K562 (cell line): ENCODE results near the gene CRKL. TPM values are rescaled to one million over a fixed set of nuclear protein-coding genes. Genes with fewer than 3 reads are reported as not detected.

ENCODE experiments used
- ATAC-seq: fragments of 200-7000 bp; cut with Tn5 transposase; 3 replicates; pipeline ENCODE4 v1.9.1; 2020; ENCODE audit warnings: moderate library complexity
- BruUV-seq: library from RNA; stranded (reverse); fragments of 400-500 nt; replicated peaks from 2 replicates; lab custom pipeline; 2021; lab: Mats Ljungman, UMichigan
- CTCF ChIA-PET: fragments of 300-600 bp; formaldehyde crosslinking; extraction: SDS; loops from one replicate; lab custom pipeline; 2021; ENCODE audit warnings: low intra/inter-chr PET ratio; lab: Yijun Ruan, JAX
- POLR2A ChIA-PET: fragments of 300-600, 350-650 bp; sonication (Branson Sonifier 250); formaldehyde crosslinking; extraction: SDS; loops from one replicate; lab custom pipeline; 2021; ENCODE audit warnings: antibody characterized with exemption, inconsistent platforms; lab: Yijun Ruan, JAX
- DNase-seq, 4 experiments: peaks; one replicate each; pipeline versions ENCODE4 v3.0.0 to v3.0.0-alpha.2; 2011 to 2018; ENCODE audit warnings: low spot score in 3 of 4, mixed read lengths in 3 of 4; ENCODE audit errors: extremely low read depth in 1 of 4
- FAIRE-seq: peaks from 2 replicates; lab custom pipeline; 2011; peaks lifted over from hg19 to GRCh38; lab: Jason Lieb, UNC
- H2AFZ ChIP-seq: 2 replicates; pipeline ENCODE4 v1.6.0; 2011; ENCODE audit warnings: low read depth, low read length, control low read depth, inconsistent platforms
- H3K27ac ChIP-seq: fragments of 200-600 bp; 3 replicates; pipeline ENCODE4 v1.8.0; 2011; ENCODE audit warnings: low read depth, mild to moderate bottlenecking, control low read depth, inconsistent platforms, low read length, moderate library complexity, mixed read lengths; ENCODE audit errors: extremely low read depth
- H3K27me3 ChIP-seq, 2 experiments: fragments of 300-600 bp in 1 of 2; 2 replicates in 1 of 2; 3 replicates in 1 of 2; pipeline versions ENCODE4 v1.6.0 to v1.8.0; 2011; ENCODE audit warnings: inconsistent platforms in 2 of 2, low read length in 2 of 2, mild to moderate bottlenecking in 1 of 2, mixed read lengths in 1 of 2, moderate library complexity in 1 of 2; ENCODE audit not compliant: control insufficient read depth in 2 of 2, insufficient read depth in 2 of 2
- H3K36me3 ChIP-seq: fragments of 300-600 bp; 3 replicates; pipeline ENCODE4 v1.8.0; 2011; ENCODE audit warnings: mild to moderate bottlenecking, low read length, inconsistent platforms; ENCODE audit not compliant: control insufficient read depth, insufficient read depth
- H3K4me1 ChIP-seq, 2 experiments: fragments of 200-600 bp in 1 of 2; replicated peaks in 1 of 2; 2 replicates in 1 of 2; 3 replicates in 1 of 2; pipeline versions ENCODE4 v1.5.1 to v1.8.0; 2011; ENCODE audit warnings: inconsistent platforms in 2 of 2, low read length in 2 of 2, mild to moderate bottlenecking in 1 of 2, mixed read lengths in 1 of 2, moderate library complexity in 1 of 2; ENCODE audit not compliant: control insufficient read depth in 2 of 2, insufficient read depth in 2 of 2
- H3K4me2 ChIP-seq: 2 replicates; pipeline ENCODE4 v1.6.1; 2011; ENCODE audit warnings: low read length, control low read depth, inconsistent platforms, mixed read lengths; ENCODE audit not compliant: insufficient read depth
- H3K4me3 ChIP-seq: fragments of 200-600 bp; sonication (generic), shearing (Covaris generic); 2 replicates; pipeline ENCODE4 v1.5.1; 2016; ENCODE audit warnings: control low read depth, inconsistent platforms
- H3K79me2 ChIP-seq: fragments of 200-600 bp; 3 replicates; pipeline ENCODE4 v1.8.0; 2011; ENCODE audit warnings: low read length, inconsistent platforms; ENCODE audit not compliant: control insufficient read depth, insufficient read depth
- H3K9ac ChIP-seq, 2 experiments: 2 replicates each; pipeline versions ENCODE4 v1.6.0 to v1.6.1; 2011; ENCODE audit warnings: low read depth in 2 of 2, low read length in 2 of 2, control low read depth in 1 of 2, inconsistent platforms in 1 of 2, mild to moderate bottlenecking in 1 of 2, mixed read lengths in 1 of 2; ENCODE audit not compliant: insufficient read depth in 1 of 2
- H3K9me1 ChIP-seq: one replicate; pipeline ENCODE4 v1.6.0; 2011; ENCODE audit warnings: inconsistent platforms, mild to moderate bottlenecking, low read length, moderate library complexity; ENCODE audit not compliant: control insufficient read depth, insufficient read depth
- H3K9me3 ChIP-seq: replicated peaks from 2 replicates; pipeline ENCODE4 v1.5.1; 2011; ENCODE audit warnings: low read depth, low read length, inconsistent platforms; ENCODE audit not compliant: control insufficient read depth, insufficient read depth
- H4K20me1 ChIP-seq: replicated peaks from 2 replicates; pipeline ENCODE4 v1.6.1; 2011; ENCODE audit warnings: low read length, inconsistent platforms, mixed read lengths; ENCODE audit not compliant: control insufficient read depth, insufficient read depth
- CHCHD3 ChIP-seq: fragments of 250-450 bp; sonication (Bioruptor Pico); IDR thresholded peaks from 2 replicates; pipeline ENCODE4 v2.1.2; 2022; ENCODE audit warnings: mild to moderate bottlenecking
- CHD2 ChIP-seq: IDR thresholded peaks from 2 replicates; pipeline ENCODE4 v1.6.1; 2011; ENCODE audit warnings: low read depth, low read length
- JUNB ChIP-seq: fragments of 450-650 bp; formaldehyde crosslinking; conservative IDR thresholded peaks from 2 replicates; pipeline ENCODE4 v1.4.0; 2020; ENCODE audit warnings: mild to moderate bottlenecking
- NR4A1 ChIP-seq, 2 experiments: fragments of 250-450 bp in 1 of 2; fragments of 450-650 bp in 1 of 2; sonication (Bioruptor Pico) in 1 of 2; IDR thresholded peaks; 2 replicates each; pipeline versions ENCODE4 v1.4.0 to v1.6.1; 2016 to 2020; ENCODE audit warnings: mild to moderate bottlenecking in 2 of 2, missing compliant biosample characterization in 1 of 2, missing genetic modification characterization in 1 of 2, moderate library complexity in 1 of 2
- POLR2AphosphoS2 ChIP-seq: IDR thresholded peaks from 2 replicates; pipeline ENCODE4 v1.6.1; 2012; ENCODE audit warnings: low read length, improper control_type of control experiment
- SP2 ChIP-seq: IDR thresholded peaks from 2 replicates; pipeline ENCODE4 v1.6.1; 2011; ENCODE audit warnings: mild to moderate bottlenecking, low read depth, low read length, moderate library complexity; ENCODE audit not compliant: poor library complexity, severe bottlenecking; ENCODE audit errors: extremely low read depth
- SUPT5H ChIP-seq: fragments of 450-650 bp; IDR thresholded peaks from 2 replicates; pipeline ENCODE4 v1.6.1; 2016
- WGBS: fragments of 100-300 bp; shearing (Covaris generic); methylation state at CpG from one replicate; pipeline ENCODE4 v1.1.6; 2016; ENCODE audit warnings: low coverage, mixed read lengths; ENCODE audit not compliant: insufficient coverage; ENCODE audit errors: missing lambda C conversion rate; 5-methylcytosine and 5-hydroxymethylcytosine counted together
- in situ Hi-C: fragments of 300-500 bp; cut with MboI; formaldehyde crosslinking; loops from 4 replicates; pipeline ENCODE4 v1.15.0; 2018; ENCODE audit warnings: inconsistent platforms, mixed read lengths
- intact Hi-C: fragments of 100-400 bp; cut with micrococcal nuclease; formaldehyde crosslinking; loops from 2 replicates; pipeline ENCODE4 v1.14.2; 2022
- polyA plus RNA-seq, 8 experiments: library from polyadenylated mRNA; depleted of rRNA in 4 of 8; stranded (reverse) in 5 of 8; unstranded in 3 of 8; fragments of >200 nt; fragmentation: Nextera tagmentation in 2 of 8; fragmentation: Illumina TruSeq in 1 of 8; extraction: Ambion mirVana in 2 of 8; extraction: Trizol in 1 of 8; gene quantifications; 2 replicates each; pipeline versions ENCODE4 v1.2.1 to v1.2.3, GENCODE V29; 2011 to 2014; ENCODE audit warnings: inconsistent platforms in 1 of 8, missing spikeins in 1 of 8
- total RNA-seq, 7 experiments: library from RNA; depleted of rRNA in 6 of 7; stranded (reverse); fragments of >200 nt in 6 of 7; fragmentation: Illumina TruSeq in 2 of 7; extraction: Trizol in 2 of 7; gene quantifications; 2 replicates each; pipeline versions ENCODE4 v1.2.1 to v1.2.3, GENCODE V29; 2011 to 2021; ENCODE audit warnings: low replicate concordance in 1 of 7
- TF ChIP-seq, protein P1 (sequence below), 2 experiments: fragments of 450-650 bp; formaldehyde crosslinking in 1 of 2; IDR thresholded peaks; 2 replicates each; pipeline versions ENCODE4 v1.4.0 to v1.6.1; 2014 to 2020; ENCODE audit warnings: mild to moderate bottlenecking in 2 of 2, borderline replicate concordance in 1 of 2, low read depth in 1 of 2
- TF ChIP-seq, protein P2 (sequence below), 2 experiments: fragments of 450-650 bp in 1 of 2; sonication (generic) in 1 of 2; formaldehyde crosslinking; conservative IDR thresholded peaks; 2 replicates each; pipeline versions ENCODE4 v1.4.0 to v1.8.1; 2020 to 2022; ENCODE audit warnings: mild to moderate bottlenecking in 1 of 2, missing genetic modification reagents in 1 of 2
- TF ChIP-seq, protein P3 (sequence below): fragments of 450-650 bp; formaldehyde crosslinking; IDR thresholded peaks from 2 replicates; pipeline ENCODE4 v1.4.0; 2020; ENCODE audit warnings: mild to moderate bottlenecking, moderate library complexity

The CRKL gene
- total and polyA plus RNA-seq, 9 of the 15 experiments (the other 6 are each of a cell fraction or from before 2014, with no cell fraction given): 100 to 263 (median 124) TPM

DNA sequence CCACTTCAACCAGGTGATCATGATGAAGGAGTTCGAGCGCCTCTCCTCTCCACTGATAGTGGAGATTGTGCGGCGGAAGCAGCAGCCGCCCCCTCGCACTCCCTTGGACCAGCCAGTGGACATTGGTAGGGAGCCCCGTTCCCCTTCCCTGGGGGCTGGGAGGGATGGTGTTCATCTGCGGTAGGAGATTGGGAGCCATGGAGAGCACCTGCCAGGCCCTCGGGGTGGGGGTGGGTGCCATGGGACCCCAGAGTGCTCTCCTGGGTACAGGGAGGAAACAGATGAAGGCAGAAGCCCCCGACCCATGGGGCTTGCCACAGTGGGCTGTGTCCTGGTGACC is 77.7 kb downstream of the CRKL start:
- ChIA-PET CTCF (interaction anchor here (0.5 kb wide), 1 partner anchor 868 kb away, joined by 3 read pairs; no protein-coding TSS in a partner anchor), POLR2A (interaction anchor here (0.7 to 17.9 kb wide), 5 partner anchors 10 to 1895 kb away, joined by 3 to 451 read pairs (median 4); partner anchors contain the start of genes AIFM3, LZTR1 and P2RX6)
- FAIRE-seq: no peak
- intact Hi-C loops (no loop called here), in situ Hi-C loops (no loop called here)
- H3K79me2 ChIP-seq: peaks cover 9% of the 10 kb centered on the region
- peaks cover under 1 to 80% of the 10 kb centered on the region in 2 experiments; a peak in 3 of 5 replicates for H3K4me1 ChIP-seq
- peaks cover 7% of the 10 kb centered on the region for H3K9me1 ChIP-seq
- BruUV-seq: no TSS peak
- H3K27me3 ChIP-seq: no peaks in the 10 kb centered on the region
- H3K9me3 ChIP-seq: no peaks in the 10 kb centered on the region
- H3K4me2 ChIP-seq: no peak overlapping the region
- H3K36me3 ChIP-seq: peaks cover 99% of the 10 kb centered on the region
- no peak for DNase-seq
- H3K27ac ChIP-seq: no peak overlapping the region
- H3K4me3 ChIP-seq: no peak overlapping the region
- TF ChIP-seq, protein P1, sequence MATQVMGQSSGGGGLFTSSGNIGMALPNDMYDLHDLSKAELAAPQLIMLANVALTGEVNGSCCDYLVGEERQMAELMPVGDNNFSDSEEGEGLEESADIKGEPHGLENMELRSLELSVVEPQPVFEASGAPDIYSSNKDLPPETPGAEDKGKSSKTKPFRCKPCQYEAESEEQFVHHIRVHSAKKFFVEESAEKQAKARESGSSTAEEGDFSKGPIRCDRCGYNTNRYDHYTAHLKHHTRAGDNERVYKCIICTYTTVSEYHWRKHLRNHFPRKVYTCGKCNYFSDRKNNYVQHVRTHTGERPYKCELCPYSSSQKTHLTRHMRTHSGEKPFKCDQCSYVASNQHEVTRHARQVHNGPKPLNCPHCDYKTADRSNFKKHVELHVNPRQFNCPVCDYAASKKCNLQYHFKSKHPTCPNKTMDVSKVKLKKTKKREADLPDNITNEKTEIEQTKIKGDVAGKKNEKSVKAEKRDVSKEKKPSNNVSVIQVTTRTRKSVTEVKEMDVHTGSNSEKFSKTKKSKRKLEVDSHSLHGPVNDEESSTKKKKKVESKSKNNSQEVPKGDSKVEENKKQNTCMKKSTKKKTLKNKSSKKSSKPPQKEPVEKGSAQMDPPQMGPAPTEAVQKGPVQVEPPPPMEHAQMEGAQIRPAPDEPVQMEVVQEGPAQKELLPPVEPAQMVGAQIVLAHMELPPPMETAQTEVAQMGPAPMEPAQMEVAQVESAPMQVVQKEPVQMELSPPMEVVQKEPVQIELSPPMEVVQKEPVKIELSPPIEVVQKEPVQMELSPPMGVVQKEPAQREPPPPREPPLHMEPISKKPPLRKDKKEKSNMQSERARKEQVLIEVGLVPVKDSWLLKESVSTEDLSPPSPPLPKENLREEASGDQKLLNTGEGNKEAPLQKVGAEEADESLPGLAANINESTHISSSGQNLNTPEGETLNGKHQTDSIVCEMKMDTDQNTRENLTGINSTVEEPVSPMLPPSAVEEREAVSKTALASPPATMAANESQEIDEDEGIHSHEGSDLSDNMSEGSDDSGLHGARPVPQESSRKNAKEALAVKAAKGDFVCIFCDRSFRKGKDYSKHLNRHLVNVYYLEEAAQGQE (IDR thresholded peaks at IDR 0.05; ENCODE audit: borderline replicate concordance): no peak
- TF ChIP-seq, protein P1 (CRISPR knock-in tag; IDR thresholded peaks at IDR 0.05; ENCODE audit: low read depth): peak; percentile 11; the same call in 1 of the 2 replicates
- TF ChIP-seq CHCHD3 (CRISPR knock-in tag) (0 out of 2 replicates have a peak, but pooled peaks have one; percentile 36), SUPT5H (no peak), NR4A1 (CRISPR knock-in tag; IDR thresholded peaks at IDR 0.05) (no peak), NR4A1 (tag; IDR thresholded peaks at IDR 0.05) (no peak), SP2 (peak; percentile 10), CHD2 (no peak), POLR2AphosphoS2 (0 out of 2 replicates have a peak, but pooled peaks have one; percentile 18), JUNB (CRISPR knock-in tag) (no peak)
- TF ChIP-seq, protein P2, sequence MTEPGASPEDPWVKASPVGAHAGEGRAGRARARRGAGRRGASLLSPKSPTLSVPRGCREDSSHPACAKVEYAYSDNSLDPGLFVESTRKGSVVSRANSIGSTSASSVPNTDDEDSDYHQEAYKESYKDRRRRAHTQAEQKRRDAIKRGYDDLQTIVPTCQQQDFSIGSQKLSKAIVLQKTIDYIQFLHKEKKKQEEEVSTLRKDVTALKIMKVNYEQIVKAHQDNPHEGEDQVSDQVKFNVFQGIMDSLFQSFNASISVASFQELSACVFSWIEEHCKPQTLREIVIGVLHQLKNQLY (CRISPR knock-in tag; conservative IDR thresholded peaks at IDR 0.05): 0 out of 4 replicates have a peak, but pooled peaks of 1 of the 2 experiments have one; percentile 4
- TF ChIP-seq, protein P3, sequence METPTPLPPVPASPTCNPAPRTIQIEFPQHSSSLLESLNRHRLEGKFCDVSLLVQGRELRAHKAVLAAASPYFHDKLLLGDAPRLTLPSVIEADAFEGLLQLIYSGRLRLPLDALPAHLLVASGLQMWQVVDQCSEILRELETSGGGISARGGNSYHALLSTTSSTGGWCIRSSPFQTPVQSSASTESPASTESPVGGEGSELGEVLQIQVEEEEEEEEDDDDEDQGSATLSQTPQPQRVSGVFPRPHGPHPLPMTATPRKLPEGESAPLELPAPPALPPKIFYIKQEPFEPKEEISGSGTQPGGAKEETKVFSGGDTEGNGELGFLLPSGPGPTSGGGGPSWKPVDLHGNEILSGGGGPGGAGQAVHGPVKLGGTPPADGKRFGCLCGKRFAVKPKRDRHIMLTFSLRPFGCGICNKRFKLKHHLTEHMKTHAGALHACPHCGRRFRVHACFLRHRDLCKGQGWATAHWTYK (CRISPR knock-in tag): 0 out of 2 replicates have a peak, but pooled peaks have one; percentile 24
- no peak overlapping the region for H2AFZ ChIP-seq
- peaks cover 38% of the 10 kb centered on the region; the same call in 1 of the 2 replicates for H4K20me1 ChIP-seq
- WGBS: 82% methylated on average over 10 of the region's 10 CpGs
- peak overlapping the region in 1 of 2 experiments; percentile 50; a peak in 1 of 4 replicates for H3K9ac ChIP-seq
- no peak for ATAC-seq
